H1 (cell line): ENCODE measurements around the gene STEAP1. TPM values are rescaled to one million over a fixed set of nuclear protein-coding genes. Genes with fewer than 3 reads are reported as not detected.
"Not testable (repeated sequence)": the region's sequence is repeated elsewhere in the genome, so short reads cannot be mapped to it uniquely, and the experiment has no call there.

Experiments
- CTCF ChIA-PET: fragments of 300-600 bp; sonication (Branson Sonifier 250); formaldehyde crosslinking; loops from one replicate; lab custom pipeline; 2021; ENCODE audit not compliant: partially characterized antibody; lab: Charles Lee
- POLR2A ChIA-PET: fragments of 300-600 bp; sonication (Branson Sonifier 250); formaldehyde crosslinking; loops from one replicate; lab custom pipeline; 2021; ENCODE audit warnings: inconsistent platforms; ENCODE audit not compliant: partially characterized antibody; lab: Charles Lee
- DNase-seq, 2 experiments: peaks; one replicate each; pipeline versions ENCODE4 v3.0.0 to v3.0.0-alpha.2; 2010 to 2022; ENCODE audit warnings: low spot score in 2 of 2, low read depth in 1 of 2, mixed read lengths in 1 of 2
- FAIRE-seq: peaks from 2 replicates; lab custom pipeline; 2011; peaks lifted over from hg19 to GRCh38; lab: Jason Lieb, UNC
- H2AFZ ChIP-seq: 2 replicates; pipeline ENCODE4 v1.8.1; 2012; ENCODE audit warnings: low read length, inconsistent platforms
- H2AK5ac ChIP-seq: 2 replicates; pipeline ENCODE4 v1.6.1; 2013; ENCODE audit warnings: low read depth, low read length
- H2BK120ac ChIP-seq: replicated peaks from 2 replicates; pipeline ENCODE3; 2013; ENCODE audit warnings: low read depth, low read length, inconsistent platforms
- H2BK12ac ChIP-seq: 2 replicates; pipeline ENCODE4 v1.6.1; 2013; ENCODE audit warnings: low read depth, low read length
- H2BK15ac ChIP-seq: 2 replicates; pipeline ENCODE4 v1.6.1; 2013; ENCODE audit warnings: low read length
- H2BK20ac ChIP-seq: 2 replicates; pipeline ENCODE4 v1.6.1; 2013; ENCODE audit warnings: low read length
- H2BK5ac ChIP-seq: 2 replicates; pipeline ENCODE4 v1.6.1; 2013; ENCODE audit warnings: low read depth, low read length
- H3K14ac ChIP-seq: 2 replicates; pipeline ENCODE4 v1.6.1; 2013; ENCODE audit warnings: inconsistent platforms; ENCODE audit not compliant: insufficient read length
- H3K18ac ChIP-seq: 2 replicates; pipeline ENCODE4 v1.6.1; 2013; ENCODE audit warnings: low read length; ENCODE audit errors: extremely low read depth
- H3K23ac ChIP-seq: 2 replicates; pipeline ENCODE4 v1.6.1; 2013; ENCODE audit warnings: inconsistent platforms; ENCODE audit not compliant: insufficient read length
- H3K23me2 ChIP-seq: 2 replicates; pipeline ENCODE4 v1.6.1; 2013; ENCODE audit warnings: low read depth, low read length
- H3K27ac ChIP-seq: 2 replicates; pipeline ENCODE4 v1.6.1; 2011; ENCODE audit warnings: low read depth, low read length, inconsistent platforms
- H3K27me3 ChIP-seq, 4 experiments: replicated peaks in 1 of 4; 1 replicate in 1 of 4; 2 replicates in 3 of 4; pipeline versions ENCODE4 v1.6.1 to v1.8.1; 2011 to 2013; ENCODE audit warnings: low read length in 3 of 4, mild to moderate bottlenecking in 3 of 4, inconsistent platforms in 2 of 4, mixed read lengths in 2 of 4, moderate library complexity in 1 of 4; ENCODE audit not compliant: control insufficient read depth in 3 of 4, insufficient read depth in 3 of 4; ENCODE audit errors: extremely low read depth in 1 of 4
- H3K36me3 ChIP-seq, 4 experiments: 2 replicates each; pipeline versions ENCODE4 v1.6.1 to v1.8.1; 2011 to 2013; ENCODE audit warnings: mild to moderate bottlenecking in 4 of 4, low read length in 3 of 4, moderate library complexity in 2 of 4, control low read depth in 1 of 4, inconsistent platforms in 1 of 4; ENCODE audit not compliant: insufficient read depth in 4 of 4, control insufficient read depth in 2 of 4
- H3K4ac ChIP-seq: replicated peaks from 2 replicates; pipeline ENCODE3; 2013; ENCODE audit warnings: low read length, low read depth, mixed read lengths, inconsistent platforms; ENCODE audit not compliant: insufficient read length
- H3K4me1 ChIP-seq, 4 experiments: replicated peaks in 1 of 4; 1 replicate in 1 of 4; 2 replicates in 3 of 4; pipeline versions ENCODE4 v1.6.1 to v1.8.1; 2011 to 2013; ENCODE audit warnings: low read length in 3 of 4, inconsistent platforms in 2 of 4, mixed read lengths in 1 of 4; ENCODE audit not compliant: insufficient read depth in 4 of 4, control insufficient read depth in 3 of 4
- H3K4me2 ChIP-seq, 2 experiments: 2 replicates each; pipeline versions ENCODE4 v1.6.1 to v1.8.1; 2011 to 2013; ENCODE audit warnings: low read depth in 2 of 2, low read length in 2 of 2, control low read depth in 1 of 2, inconsistent platforms in 1 of 2, mild to moderate bottlenecking in 1 of 2; ENCODE audit not compliant: insufficient read depth in 1 of 2
- H3K4me3 ChIP-seq, 4 experiments: fragments of 200-600, 300-600 bp in 1 of 4; sonication (generic), shearing (Covaris generic), sonication (Bioruptor Twin) in 1 of 4; 2 replicates each; pipeline versions ENCODE4 v1.5.1 to v1.8.1; 2011 to 2016; ENCODE audit warnings: low read length in 4 of 4, low read depth in 3 of 4, control low read depth in 2 of 4, inconsistent platforms in 2 of 4, mild to moderate bottlenecking in 2 of 4, mixed read lengths in 1 of 4, moderate library complexity in 1 of 4; ENCODE audit not compliant: insufficient read depth in 2 of 4; ENCODE audit errors: extremely low read depth in 1 of 4
- H3K56ac ChIP-seq: replicated peaks from 2 replicates; pipeline ENCODE3; 2013; ENCODE audit warnings: low read depth, mild to moderate bottlenecking, mixed read lengths, low read length, inconsistent platforms; ENCODE audit not compliant: insufficient read length
- H3K79me1 ChIP-seq: 2 replicates; pipeline ENCODE4 v1.6.1; 2013; ENCODE audit warnings: low read depth, low read length, control low read depth
- H3K79me2 ChIP-seq, 2 experiments: 2 replicates each; pipeline versions ENCODE4 v1.6.1 to v1.8.1; 2012 to 2013; ENCODE audit warnings: low read length in 2 of 2, mild to moderate bottlenecking in 2 of 2, inconsistent platforms in 1 of 2; ENCODE audit not compliant: insufficient read depth in 2 of 2, control insufficient read depth in 1 of 2
- H3K9ac ChIP-seq, 4 experiments: replicated peaks in 1 of 4; 1 replicate in 1 of 4; 2 replicates in 3 of 4; pipeline versions ENCODE4 v1.6.1 to v1.8.1; 2011 to 2013; ENCODE audit warnings: low read depth in 3 of 4, low read length in 3 of 4, control low read depth in 2 of 4, mild to moderate bottlenecking in 2 of 4, moderate library complexity in 2 of 4, inconsistent platforms in 1 of 4; ENCODE audit errors: extremely low read depth in 1 of 4
- H3K9me3 ChIP-seq, 2 experiments: 2 replicates each; pipeline versions ENCODE4 v1.6.1 to v1.8.1; 2012 to 2013; ENCODE audit warnings: mild to moderate bottlenecking in 2 of 2, moderate library complexity in 2 of 2, control low read depth in 1 of 2, inconsistent platforms in 1 of 2, low read depth in 1 of 2, low read length in 1 of 2, mixed read lengths in 1 of 2; ENCODE audit not compliant: insufficient read depth in 2 of 2
- H4K20me1 ChIP-seq, 2 experiments: replicated peaks in 1 of 2; 2 replicates each; pipeline versions ENCODE3 to v1.8.1; 2011 to 2013; ENCODE audit warnings: inconsistent platforms in 2 of 2, low read length in 2 of 2, mild to moderate bottlenecking in 1 of 2; ENCODE audit not compliant: insufficient read depth in 2 of 2, control insufficient read depth in 1 of 2
- H4K5ac ChIP-seq: 2 replicates; pipeline ENCODE4 v1.6.1; 2013; ENCODE audit warnings: low read length, low read depth, mixed read lengths, inconsistent platforms; ENCODE audit not compliant: insufficient read length
- H4K8ac ChIP-seq: 2 replicates; pipeline ENCODE4 v1.8.0; 2013; ENCODE audit warnings: mild to moderate bottlenecking, moderate library complexity, low read length, inconsistent platforms; ENCODE audit not compliant: insufficient read depth; ENCODE audit errors: extremely low read depth
- H4K91ac ChIP-seq: replicated peaks from 2 replicates; pipeline ENCODE3; 2013; ENCODE audit warnings: low read length, mixed read lengths, inconsistent platforms; ENCODE audit not compliant: insufficient read length
- WGBS, 2 experiments: shearing (Covaris generic) in 1 of 2; methylation state at CpG; one replicate each; pipeline versions ENCODE4 v1.1.6 to v1.1.7; 2013 to 2015; ENCODE audit warnings: low lambda C conversion rate in 2 of 2, mixed read lengths in 2 of 2, inconsistent platforms in 1 of 2, low coverage in 1 of 2, missing lambda C conversion rate in 1 of 2; ENCODE audit not compliant: insufficient replicate concordance in 2 of 2, insufficient coverage in 1 of 2, insufficient read length in 1 of 2; ENCODE audit errors: extremely low coverage in 1 of 2, missing lambda C conversion rate in 1 of 2; 5-methylcytosine and 5-hydroxymethylcytosine counted together
- polyA plus RNA-seq, 7 experiments: library from polyadenylated mRNA; depleted of rRNA in 3 of 7; stranded (reverse) in 5 of 7; unstranded in 2 of 7; fragments of >200 nt in 5 of 7; fragments of 200-250 nt in 2 of 7; gene quantifications; 1 replicate in 5 of 7; 2 replicates in 1 of 7; 4 replicates in 1 of 7; pipeline versions ENCODE4 v1.2.1 to v1.2.3, GENCODE V29; 2011 to 2013; ENCODE audit warnings: missing spikeins in 2 of 7, mixed read lengths in 2 of 7
- total RNA-seq: library from RNA; stranded (reverse); fragmentation: NEBNext Ultra II Directional; extraction: Animal tissue kit (Norgen Biotek cat#: 25700); gene quantifications from 2 replicates; pipeline ENCODE4 v1.2.1, GENCODE V29; 2021

The STEAP1 gene
- total and polyA plus RNA-seq, 2 of the 8 experiments (the other 6 are each of a cell fraction or from before 2014, with no cell fraction given) = 9.2 to 9.5 TPM

GRCh38 chr7:90157331-90157730 lies 3.1 kb downstream of the STEAP1 start:
- H3K9ac ChIP-seq, POLR2A ChIA-PET, H2BK20ac ChIP-seq, H4K91ac ChIP-seq, H3K4ac ChIP-seq, H2BK12ac ChIP-seq, H3K79me2 ChIP-seq, H2BK5ac ChIP-seq, H3K36me3 ChIP-seq, H4K5ac ChIP-seq, H3K23me2 ChIP-seq, H3K4me1 ChIP-seq, H4K20me1 ChIP-seq, H4K8ac ChIP-seq, H3K79me1 ChIP-seq, H3K9me3 ChIP-seq, H3K14ac ChIP-seq, H3K18ac ChIP-seq, H2AFZ ChIP-seq, H3K23ac ChIP-seq, H3K27me3 ChIP-seq, FAIRE-seq, DNase-seq, CTCF ChIA-PET, H3K4me3 ChIP-seq, H2BK120ac ChIP-seq, H2AK5ac ChIP-seq, H3K4me2 ChIP-seq, H3K27ac ChIP-seq, H2BK15ac ChIP-seq, H3K56ac ChIP-seq: not testable (repeated sequence)
- WGBS, 2 experiments = 87% methylated on average over 2 of the region's 2 CpGs; no CpG with 5 or more reads in 1 of the 2 experiments

GRCh38 chr7:90157761-90158350 lies 3.6 kb downstream of the STEAP1 start:
- H3K4me2 ChIP-seq, POLR2A ChIA-PET, H3K23me2 ChIP-seq, H2AK5ac ChIP-seq, H3K4ac ChIP-seq, H4K5ac ChIP-seq, H3K27me3 ChIP-seq, H2BK15ac ChIP-seq, CTCF ChIA-PET, H4K91ac ChIP-seq, H3K27ac ChIP-seq, H3K14ac ChIP-seq, H4K20me1 ChIP-seq, H3K9me3 ChIP-seq, H2BK120ac ChIP-seq, H2BK12ac ChIP-seq, H3K79me2 ChIP-seq, FAIRE-seq, H3K4me3 ChIP-seq, H2AFZ ChIP-seq, H4K8ac ChIP-seq, H3K23ac ChIP-seq, H3K9ac ChIP-seq, DNase-seq, H3K18ac ChIP-seq, H2BK5ac ChIP-seq, H3K4me1 ChIP-seq, H3K36me3 ChIP-seq, H3K56ac ChIP-seq, H2BK20ac ChIP-seq, H3K79me1 ChIP-seq: not testable (repeated sequence)
- WGBS, 2 experiments = 89% methylated on average over 4 of the region's 4 CpGs; no CpG with 5 or more reads in 1 of the 2 experiments
